Astrocyte (in vitro differentiated cells and primary cell): ENCODE measurements around the gene ZNF823. TPM values are rescaled to one million over a fixed set of nuclear protein-coding genes. Genes with fewer than 3 reads are reported as not detected.

Source experiments
- DNase-seq: peaks from one replicate; pipeline ENCODE4 v3.0.0-alpha.2; 2010; ENCODE audit warnings: low read depth
- FAIRE-seq: peaks from 2 replicates; lab custom pipeline; 2011; peaks lifted over from hg19 to GRCh38; lab: Jason Lieb, UNC
- H2AFZ ChIP-seq: 2 replicates; pipeline ENCODE4 v1.6.0; 2012; ENCODE audit warnings: low read depth, low read length, inconsistent platforms
- H3K27ac ChIP-seq: 2 replicates; pipeline ENCODE4 v1.5.1; 2011; ENCODE audit warnings: low read depth, low read length, inconsistent platforms
- H3K27me3 ChIP-seq: 2 replicates; pipeline ENCODE4 v1.6.0; 2011; ENCODE audit warnings: low read length, inconsistent platforms; ENCODE audit not compliant: insufficient read depth
- H3K36me3 ChIP-seq: 2 replicates; pipeline ENCODE4 v1.5.1; 2011; ENCODE audit warnings: low read length, inconsistent platforms; ENCODE audit not compliant: insufficient read depth
- H3K4me1 ChIP-seq: 2 replicates; pipeline ENCODE4 v1.5.1; 2011; ENCODE audit warnings: low read length, inconsistent platforms; ENCODE audit not compliant: insufficient read depth
- H3K4me2 ChIP-seq: 2 replicates; pipeline ENCODE4 v1.6.0; 2012; ENCODE audit warnings: low read length, inconsistent platforms
- H3K4me3 ChIP-seq: 2 replicates; pipeline ENCODE4 v1.5.1; 2011; ENCODE audit warnings: low read depth, mild to moderate bottlenecking, low read length, inconsistent platforms; ENCODE audit not compliant: insufficient read depth
- H3K79me2 ChIP-seq: 2 replicates; pipeline ENCODE4 v1.6.0; 2012; ENCODE audit warnings: mild to moderate bottlenecking, low read length, inconsistent platforms; ENCODE audit not compliant: insufficient read depth
- H3K9ac ChIP-seq: 2 replicates; pipeline ENCODE4 v1.6.0; 2012; ENCODE audit warnings: mild to moderate bottlenecking, low read length, inconsistent platforms
- H3K9me3 ChIP-seq: 2 replicates; pipeline ENCODE4 v1.5.1; 2012; ENCODE audit warnings: low read depth, mild to moderate bottlenecking, low read length, inconsistent platforms; ENCODE audit not compliant: insufficient read depth
- H4K20me1 ChIP-seq: 2 replicates; pipeline ENCODE4 v1.6.0; 2012; ENCODE audit warnings: low read length, inconsistent platforms; ENCODE audit not compliant: insufficient read depth
- H3K27ac Mint-ChIP-seq: one replicate; pipeline ENCODE4 v1.8.0; 2021; ENCODE audit warnings: mild to moderate bottlenecking, mixed read lengths; ENCODE audit not compliant: unreplicated experiment
- H3K27me3 Mint-ChIP-seq: one replicate; pipeline ENCODE4 v1.8.0; 2021; ENCODE audit warnings: low read depth, mixed read lengths; ENCODE audit not compliant: unreplicated experiment
- H3K36me3 Mint-ChIP-seq: one replicate; pipeline ENCODE4 v1.8.0; 2021; ENCODE audit warnings: low read depth, mixed read lengths; ENCODE audit not compliant: unreplicated experiment
- H3K4me1 Mint-ChIP-seq: one replicate; pipeline ENCODE4 v1.8.0; 2021; ENCODE audit warnings: low read depth, mixed read lengths; ENCODE audit not compliant: unreplicated experiment
- H3K4me3 Mint-ChIP-seq: one replicate; pipeline ENCODE4 v1.8.0; 2021; ENCODE audit warnings: mild to moderate bottlenecking, moderate library complexity, mixed read lengths; ENCODE audit not compliant: unreplicated experiment
- H3K9me3 Mint-ChIP-seq: one replicate; pipeline ENCODE4 v1.8.0; 2021; ENCODE audit warnings: mild to moderate bottlenecking, mixed read lengths; ENCODE audit not compliant: unreplicated experiment
- EZH2 ChIP-seq: IDR thresholded peaks from 2 replicates; pipeline ENCODE4 v1.6.1; 2012; ENCODE audit warnings: mild to moderate bottlenecking, low read length, inconsistent platforms; ENCODE audit not compliant: insufficient read depth
- total RNA-seq: library from RNA; stranded (reverse); gene quantifications from 2 replicates; pipeline ENCODE4 v1.2.1, GENCODE V29; 2021
- TF ChIP-seq, protein P1 (sequence below): IDR thresholded peaks from 2 replicates; pipeline ENCODE4 v1.5.1; 2011; ENCODE audit warnings: low read depth, mild to moderate bottlenecking, inconsistent platforms, low read length, moderate library complexity; ENCODE audit not compliant: insufficient read depth

ZNF823 gene
- total RNA-seq, 1 donor from 2014 or later = 5.4 TPM

DNA sequence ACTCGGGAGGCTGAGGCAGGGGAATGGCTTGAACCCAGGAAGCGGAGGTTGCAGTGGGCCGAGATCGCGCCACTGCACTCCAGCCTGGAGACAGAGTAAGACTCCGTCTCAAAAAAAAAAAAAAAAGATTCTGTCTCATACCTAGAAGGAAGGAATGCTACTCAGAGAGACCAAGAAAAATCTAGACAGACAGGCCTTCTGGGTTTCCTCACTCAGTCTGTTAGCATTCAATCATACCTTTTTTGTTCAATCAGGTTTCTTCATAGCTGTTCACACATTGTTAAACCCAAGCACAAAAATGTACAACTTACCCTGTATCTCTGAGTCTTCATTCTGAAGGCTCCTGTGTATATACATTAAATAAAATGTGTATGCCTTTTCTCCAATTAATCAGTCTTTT is 40.5 kb downstream of the ZNF823 start:
- Mint-ChIP-seq H3K4me3 (no peak overlapping the region), H3K4me1 (no peaks in the 10 kb centered on the region), H3K27ac (no peak overlapping the region), H3K27me3 (peaks cover 9% of the 10 kb centered on the region), H3K9me3 (peaks cover 10% of the 10 kb centered on the region), H3K36me3 (no peaks in the 10 kb centered on the region)
- no peak for FAIRE-seq
- TF ChIP-seq EZH2 = no peak
- TF ChIP-seq, protein P1, sequence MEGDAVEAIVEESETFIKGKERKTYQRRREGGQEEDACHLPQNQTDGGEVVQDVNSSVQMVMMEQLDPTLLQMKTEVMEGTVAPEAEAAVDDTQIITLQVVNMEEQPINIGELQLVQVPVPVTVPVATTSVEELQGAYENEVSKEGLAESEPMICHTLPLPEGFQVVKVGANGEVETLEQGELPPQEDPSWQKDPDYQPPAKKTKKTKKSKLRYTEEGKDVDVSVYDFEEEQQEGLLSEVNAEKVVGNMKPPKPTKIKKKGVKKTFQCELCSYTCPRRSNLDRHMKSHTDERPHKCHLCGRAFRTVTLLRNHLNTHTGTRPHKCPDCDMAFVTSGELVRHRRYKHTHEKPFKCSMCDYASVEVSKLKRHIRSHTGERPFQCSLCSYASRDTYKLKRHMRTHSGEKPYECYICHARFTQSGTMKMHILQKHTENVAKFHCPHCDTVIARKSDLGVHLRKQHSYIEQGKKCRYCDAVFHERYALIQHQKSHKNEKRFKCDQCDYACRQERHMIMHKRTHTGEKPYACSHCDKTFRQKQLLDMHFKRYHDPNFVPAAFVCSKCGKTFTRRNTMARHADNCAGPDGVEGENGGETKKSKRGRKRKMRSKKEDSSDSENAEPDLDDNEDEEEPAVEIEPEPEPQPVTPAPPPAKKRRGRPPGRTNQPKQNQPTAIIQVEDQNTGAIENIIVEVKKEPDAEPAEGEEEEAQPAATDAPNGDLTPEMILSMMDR = no peak
- no peaks in the 10 kb centered on the region for H3K27me3 ChIP-seq
- no peak overlapping the region for H3K4me2 ChIP-seq
- H4K20me1 ChIP-seq = no peaks in the 10 kb centered on the region
- no peaks in the 10 kb centered on the region for H3K9me3 ChIP-seq
- no peak overlapping the region for H3K4me3 ChIP-seq
- no peaks in the 10 kb centered on the region for H3K4me1 ChIP-seq
- H2AFZ ChIP-seq = no peak overlapping the region
- no peaks in the 10 kb centered on the region for H3K36me3 ChIP-seq
- no peaks in the 10 kb centered on the region for H3K79me2 ChIP-seq
- no peak overlapping the region for H3K9ac ChIP-seq
- DNase-seq = no peak
- H3K27ac ChIP-seq = no peak overlapping the region

DNA sequence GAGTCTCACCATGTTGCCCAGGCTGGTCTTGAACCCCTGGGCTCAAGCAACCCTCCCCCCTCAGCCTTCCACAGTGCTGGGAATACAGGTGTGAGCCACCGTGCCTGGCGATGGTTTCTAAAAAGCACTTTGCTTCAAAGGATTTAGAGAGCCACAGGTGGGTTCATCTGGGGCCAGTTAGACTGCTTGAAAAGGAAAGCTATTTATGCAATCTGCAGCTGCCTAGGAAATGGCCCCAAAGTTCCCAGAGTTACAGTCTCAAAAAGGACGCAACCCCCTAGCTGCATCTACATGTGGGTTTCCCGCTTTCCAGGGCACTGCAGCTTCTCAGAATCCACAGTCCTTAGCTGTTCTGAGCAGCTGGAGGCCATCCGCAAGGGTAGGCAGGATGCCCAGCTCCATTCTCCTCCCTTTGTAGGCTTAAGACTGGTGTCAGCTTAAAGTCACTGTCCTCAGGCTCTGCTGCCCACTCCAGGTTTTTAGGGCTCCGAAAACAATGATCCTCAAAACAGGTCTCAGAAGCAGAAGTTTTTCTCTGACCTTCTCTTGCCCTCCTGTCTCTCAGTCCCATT is 41.4 kb downstream of the ZNF823 start:
- no peaks in the 10 kb centered on the region for H3K36me3 ChIP-seq
- no peaks in the 10 kb centered on the region for H4K20me1 ChIP-seq
- Mint-ChIP-seq H3K9me3 (peaks cover 9% of the 10 kb centered on the region), H3K4me1 (no peaks in the 10 kb centered on the region), H3K36me3 (no peaks in the 10 kb centered on the region), H3K27me3 (peaks cover 9% of the 10 kb centered on the region), H3K27ac (no peak overlapping the region), H3K4me3 (no peak overlapping the region)
- H2AFZ ChIP-seq = no peak overlapping the region
- no peak overlapping the region for H3K4me2 ChIP-seq
- DNase-seq (no peak), FAIRE-seq (no peak)
- TF ChIP-seq, protein P1 = no peak
- no peak for TF ChIP-seq EZH2
- no peak overlapping the region for H3K4me3 ChIP-seq
- H3K27ac ChIP-seq = no peak overlapping the region
- H3K4me1 ChIP-seq = no peaks in the 10 kb centered on the region
- no peaks in the 10 kb centered on the region for H3K79me2 ChIP-seq
- no peaks in the 10 kb centered on the region for H3K9me3 ChIP-seq
- H3K9ac ChIP-seq = no peak overlapping the region
- no peaks in the 10 kb centered on the region for H3K27me3 ChIP-seq

DNA sequence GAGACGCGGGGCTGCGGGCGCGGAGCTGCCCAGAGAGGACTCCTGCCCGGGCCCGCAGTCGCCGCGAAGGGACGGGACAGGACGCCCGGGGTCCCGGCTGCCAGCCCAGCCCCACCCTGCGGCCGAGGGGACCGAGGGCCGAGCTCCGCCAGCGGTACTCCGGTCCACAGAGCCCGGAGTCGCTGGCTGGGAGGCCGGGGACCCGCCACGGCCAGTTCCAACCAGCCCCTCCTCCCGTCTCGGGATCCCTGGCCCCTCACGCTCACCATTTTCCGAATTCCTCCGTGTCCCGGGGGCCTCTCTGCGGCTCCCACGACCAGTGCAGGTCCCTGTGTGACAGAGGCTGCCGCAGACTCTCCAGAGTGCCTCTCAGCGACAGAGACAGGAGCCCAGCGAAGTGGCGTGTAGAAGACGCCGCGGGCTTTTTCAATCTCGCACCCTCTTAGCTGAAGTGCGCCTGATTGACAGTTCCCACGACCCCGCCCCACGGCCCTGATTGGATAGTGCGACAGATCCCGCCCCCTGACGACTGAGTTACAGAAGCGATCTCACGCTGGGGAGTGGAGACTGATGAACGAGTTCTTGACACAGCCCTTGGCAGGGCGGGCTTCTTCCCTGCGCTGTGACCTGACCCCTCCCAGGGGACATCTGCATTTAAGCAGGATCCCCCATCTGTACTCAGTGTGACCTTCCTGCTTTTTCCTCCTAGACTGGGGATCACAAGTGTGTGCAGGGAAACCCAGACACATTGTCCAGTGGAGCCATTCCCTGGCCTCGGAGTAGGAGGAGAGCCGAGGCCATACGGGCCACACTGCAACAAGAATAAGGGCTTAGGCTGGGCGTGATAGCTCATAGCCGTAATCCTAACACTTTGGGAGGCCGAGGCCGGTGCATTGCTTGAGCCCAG is 44.0 kb downstream of the ZNF823 start:
- Histone ChIP-seq H3K4me2 (peak overlapping the region; percentile 99), H3K9ac (peak overlapping the region; percentile 79), H3K27ac (peak overlapping the region; percentile 37), H3K4me3 (peak overlapping the region; percentile 81), H3K27me3 (no peaks in the 10 kb centered on the region), H3K4me1 (no peaks in the 10 kb centered on the region), H3K79me2 (no peaks in the 10 kb centered on the region), H4K20me1 (no peaks in the 10 kb centered on the region), H3K9me3 (no peaks in the 10 kb centered on the region), H2AFZ (peak overlapping the region; percentile 97), H3K36me3 (no peaks in the 10 kb centered on the region)
- H3K27me3 Mint-ChIP-seq = peaks cover 6% of the 10 kb centered on the region
- H3K9me3 Mint-ChIP-seq = peaks cover 9% of the 10 kb centered on the region
- no peaks in the 10 kb centered on the region for H3K4me1 Mint-ChIP-seq
- DNase-seq (peak; percentile 78), FAIRE-seq (no peak)
- TF ChIP-seq EZH2 = no peak
- TF ChIP-seq, protein P1 = no peak
- no peaks in the 10 kb centered on the region for H3K36me3 Mint-ChIP-seq
- H3K27ac Mint-ChIP-seq = peak overlapping the region; percentile 80
- H3K4me3 Mint-ChIP-seq = peak overlapping the region; percentile 93
